ENCODE data around the gene CTNNBIP1.
A peak's percentile ranks its signal among the peaks of the same experiment; 100 is the strongest.

CTNNBIP1 gene

DNA sequence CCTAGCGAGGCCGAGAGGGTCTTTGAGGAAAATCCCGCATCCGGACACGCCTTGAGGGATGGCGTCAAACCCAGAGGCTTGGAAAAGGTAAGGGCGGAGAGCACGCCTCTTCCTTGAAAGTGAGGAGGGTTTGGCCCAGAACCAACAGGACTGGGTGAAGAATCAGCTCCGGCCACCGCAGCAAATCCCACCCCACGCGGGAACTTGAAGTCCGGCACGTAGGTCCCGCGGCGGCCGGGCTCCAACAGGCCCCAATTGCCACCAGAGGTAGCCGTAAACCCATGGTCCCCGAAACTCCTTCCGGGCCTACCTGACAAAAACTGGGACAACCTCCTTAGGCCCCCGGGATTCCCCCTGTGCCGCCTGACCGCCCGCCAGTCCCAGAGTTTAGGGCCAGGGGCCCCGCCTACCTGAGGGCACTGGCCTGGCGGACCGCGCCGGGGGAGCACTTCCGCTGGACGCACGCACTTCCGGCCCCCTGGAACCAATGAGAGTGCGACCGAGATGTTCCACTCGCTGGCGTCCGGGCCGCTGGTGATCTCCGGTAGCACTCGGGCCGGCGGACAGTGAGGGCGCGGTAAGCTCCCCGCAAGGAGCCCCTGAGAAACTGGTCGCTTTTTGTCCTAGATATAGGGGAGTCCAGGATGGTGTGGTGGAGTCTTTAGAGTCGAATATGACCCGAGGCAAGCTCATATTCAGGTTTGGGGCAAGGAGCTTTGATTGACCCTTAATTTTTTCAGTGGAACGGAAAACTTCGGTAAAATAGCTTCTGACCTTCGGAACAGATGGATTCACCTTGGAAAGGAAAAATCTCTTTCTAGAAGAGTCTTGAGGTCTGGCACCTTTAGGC, 33.1 kb upstream of the CTNNBIP1 start, which contains the start of the genes LZIC and NMNAT1 (continued):
- no peak for TF ChIP-seq ZNF416 (tag by site-specific recombination; IDR thresholded peaks at IDR 0.05)
- peak; percentile 59; the same call in 1 of the 2 replicates for TF ChIP-seq ZNF146 (tag by site-specific recombination; IDR thresholded peaks at IDR 0.05)
- no peak for TF ChIP-seq ZNF548 (tag by site-specific recombination; IDR thresholded peaks at IDR 0.05)
- TF ChIP-seq, protein P1, sequence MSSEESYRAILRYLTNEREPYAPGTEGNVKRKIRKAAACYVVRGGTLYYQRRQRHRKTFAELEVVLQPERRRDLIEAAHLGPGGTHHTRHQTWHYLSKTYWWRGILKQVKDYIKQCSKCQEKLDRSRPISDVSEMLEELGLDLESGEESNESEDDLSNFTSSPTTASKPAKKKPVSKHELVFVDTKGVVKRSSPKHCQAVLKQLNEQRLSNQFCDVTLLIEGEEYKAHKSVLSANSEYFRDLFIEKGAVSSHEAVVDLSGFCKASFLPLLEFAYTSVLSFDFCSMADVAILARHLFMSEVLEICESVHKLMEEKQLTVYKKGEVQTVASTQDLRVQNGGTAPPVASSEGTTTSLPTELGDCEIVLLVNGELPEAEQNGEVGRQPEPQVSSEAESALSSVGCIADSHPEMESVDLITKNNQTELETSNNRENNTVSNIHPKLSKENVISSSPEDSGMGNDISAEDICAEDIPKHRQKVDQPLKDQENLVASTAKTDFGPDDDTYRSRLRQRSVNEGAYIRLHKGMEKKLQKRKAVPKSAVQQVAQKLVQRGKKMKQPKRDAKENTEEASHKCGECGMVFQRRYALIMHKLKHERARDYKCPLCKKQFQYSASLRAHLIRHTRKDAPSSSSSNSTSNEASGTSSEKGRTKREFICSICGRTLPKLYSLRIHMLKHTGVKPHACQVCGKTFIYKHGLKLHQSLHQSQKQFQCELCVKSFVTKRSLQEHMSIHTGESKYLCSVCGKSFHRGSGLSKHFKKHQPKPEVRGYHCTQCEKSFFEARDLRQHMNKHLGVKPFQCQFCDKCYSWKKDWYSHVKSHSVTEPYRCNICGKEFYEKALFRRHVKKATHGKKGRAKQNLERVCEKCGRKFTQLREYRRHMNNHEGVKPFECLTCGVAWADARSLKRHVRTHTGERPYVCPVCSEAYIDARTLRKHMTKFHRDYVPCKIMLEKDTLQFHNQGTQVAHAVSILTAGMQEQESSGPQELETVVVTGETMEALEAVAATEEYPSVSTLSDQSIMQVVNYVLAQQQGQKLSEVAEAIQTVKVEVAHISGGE (tag by site-specific recombination; conservative IDR thresholded peaks at IDR 0.05; ENCODE audit: low read depth): peak; percentile 99
- no peak for TF ChIP-seq ZNF488 (tag by site-specific recombination; IDR thresholded peaks at IDR 0.05)
- no peak for TF ChIP-seq ZNF626 (tag by site-specific recombination; IDR thresholded peaks at IDR 0.05)
- no peak for TF ChIP-seq ZNF214 (tag by site-specific recombination; IDR thresholded peaks at IDR 0.05; ENCODE audit: borderline replicate concordance)
- TF ChIP-seq ZBTB8A (tag by site-specific recombination; IDR thresholded peaks at IDR 0.05): peak; percentile 99
- no peak for TF ChIP-seq ZNF658 (tag by site-specific recombination; IDR thresholded peaks at IDR 0.05)
- peak; percentile 99 for TF ChIP-seq KLF16 (tag by site-specific recombination; IDR thresholded peaks at IDR 0.05)
- TF ChIP-seq ZNF114 (tag by site-specific recombination; IDR thresholded peaks at IDR 0.05): no peak
- TF ChIP-seq ZNF549 (tag by site-specific recombination; IDR thresholded peaks at IDR 0.05): no peak
- TF ChIP-seq BCL11B (tag by site-specific recombination; IDR thresholded peaks at IDR 0.05; ENCODE audit: low read depth): peak; percentile 96
- TF ChIP-seq ZNF707 (tag by site-specific recombination; IDR thresholded peaks at IDR 0.05): no peak
- TF ChIP-seq ZNF76 (tag by site-specific recombination; IDR thresholded peaks at IDR 0.05; ENCODE audit: borderline replicate concordance, low read depth): peak; percentile 85
- 0 out of 2 replicates have a peak, but pooled peaks have one; percentile 38 for TF ChIP-seq GFI1B (tag by site-specific recombination; IDR thresholded peaks at IDR 0.05)
- TF ChIP-seq ZSCAN18 (tag by site-specific recombination; IDR thresholded peaks at IDR 0.05): peak; percentile 85
- peak; percentile 56; the same call in 1 of the 2 replicates for TF ChIP-seq PRDM4 (tag by site-specific recombination; IDR thresholded peaks at IDR 0.05)
- TF ChIP-seq PRDM10 (tag by site-specific recombination; IDR thresholded peaks at IDR 0.05): peak; percentile 71; the same call in 1 of the 2 replicates
- no peak for TF ChIP-seq ZNF792 (tag by site-specific recombination; IDR thresholded peaks at IDR 0.05)
- TF ChIP-seq EGR2 (tag by site-specific recombination; IDR thresholded peaks at IDR 0.05; ENCODE audit: low read depth): no peak; the same call in none of the 2 replicates
- peak; percentile 73 for TF ChIP-seq ZNF600 (tag by site-specific recombination; IDR thresholded peaks at IDR 0.05)
- no peak for TF ChIP-seq ZNF558 (tag by site-specific recombination; IDR thresholded peaks at IDR 0.05)
- peak; percentile 97 for TF ChIP-seq ZBTB48 (tag by site-specific recombination; IDR thresholded peaks at IDR 0.05)
- TF ChIP-seq ZNF510 (tag by site-specific recombination; IDR thresholded peaks at IDR 0.05; ENCODE audit: insufficient replicate concordance): no peak
- TF ChIP-seq MYNN (tag by site-specific recombination; IDR thresholded peaks at IDR 0.05; ENCODE audit: borderline replicate concordance): no peak
- TF ChIP-seq KLF7 (tag by site-specific recombination; IDR thresholded peaks at IDR 0.05; ENCODE audit: borderline replicate concordance): peak; percentile 88; the same call in 1 of the 2 replicates

Measured in HEK293 (cell line).